HG03439 (cell line): Measurements from ENCODE around the gene PIERCE2.
"Not testable (repeated sequence)": the region's sequence is repeated elsewhere in the genome, so short reads cannot be mapped to it uniquely, and the experiment has no call there.

ENCODE experiments used
- ATAC-seq: cut with Tn5 transposase; IDR thresholded peaks from one replicate; pipeline ENCODE4 v1.9.1; 2021; ENCODE audit warnings: mild to moderate bottlenecking, moderate library complexity; ENCODE audit not compliant: unreplicated experiment

The PIERCE2 gene

DNA sequence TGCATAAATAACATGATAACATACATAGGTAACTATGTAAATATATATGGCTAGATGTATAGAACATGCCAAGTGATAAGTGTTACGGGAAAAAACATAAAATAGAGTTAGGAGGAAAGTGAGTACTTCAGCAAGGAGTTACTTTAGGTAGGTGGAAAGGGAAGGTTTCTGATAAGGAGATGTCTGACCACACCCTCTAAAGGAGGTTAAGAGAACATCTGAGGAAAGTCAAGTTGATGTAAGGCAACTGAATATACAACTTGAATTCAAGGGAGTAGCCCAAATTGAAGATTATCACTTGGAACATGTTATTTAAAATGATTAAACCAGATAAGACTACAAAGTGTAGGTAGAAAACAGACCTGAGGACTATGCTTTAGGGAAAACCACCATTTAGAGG, 13.8 kb downstream of the PIERCE2 start:
- ATAC-seq = no peak

DNA sequence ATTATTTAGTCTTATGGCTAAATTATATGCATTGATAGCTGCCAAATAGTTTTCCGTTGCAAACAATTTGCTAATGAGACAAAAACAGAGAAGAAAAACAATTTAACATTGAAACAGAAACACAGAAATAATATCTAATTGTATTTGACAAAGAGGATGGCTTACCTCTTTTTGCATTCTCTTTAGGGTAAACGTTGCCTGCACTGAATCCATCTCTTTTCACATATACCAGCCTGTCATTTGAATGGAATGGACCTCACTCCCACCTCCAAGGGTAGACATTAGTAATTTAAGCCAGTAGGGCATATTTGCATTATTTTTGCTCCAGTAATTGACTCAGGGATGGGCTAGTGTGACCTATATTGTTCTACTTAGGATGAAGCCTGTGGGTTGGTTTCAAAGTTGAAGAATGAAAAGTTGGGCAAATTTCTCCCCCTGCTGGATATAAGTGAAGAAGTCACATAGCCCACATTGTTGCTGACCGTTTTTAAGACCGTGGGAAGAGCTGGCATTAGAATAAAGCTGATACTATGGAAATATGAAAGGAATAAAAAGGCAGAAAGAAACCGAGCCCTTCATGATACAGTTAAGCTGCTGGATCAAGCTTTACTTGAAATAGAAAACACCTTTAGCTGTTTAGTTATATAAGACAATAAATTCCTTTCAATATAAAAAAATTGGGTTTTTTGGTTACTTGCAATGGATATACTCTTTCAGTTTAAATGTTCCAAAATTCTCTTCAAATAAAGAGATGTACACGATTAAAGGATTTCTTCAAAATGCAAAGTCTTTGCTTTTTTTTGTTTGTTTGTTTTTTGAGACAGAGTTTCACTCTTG, 26.9 kb downstream of the PIERCE2 start:
- no peak for ATAC-seq

- not testable (repeated sequence) for ATAC-seq
These were observed 34.8 kb downstream of the PIERCE2 start for GRCh38 chr15:55443141-55443540.

- not testable (repeated sequence) for ATAC-seq
These were observed 37.6 kb downstream of the PIERCE2 start for GRCh38 chr15:55445936-55446335.

GRCh38 chr15:55446379-55447029, 38.2 kb downstream of the PIERCE2 start:
- ATAC-seq = not testable (repeated sequence)

DNA sequence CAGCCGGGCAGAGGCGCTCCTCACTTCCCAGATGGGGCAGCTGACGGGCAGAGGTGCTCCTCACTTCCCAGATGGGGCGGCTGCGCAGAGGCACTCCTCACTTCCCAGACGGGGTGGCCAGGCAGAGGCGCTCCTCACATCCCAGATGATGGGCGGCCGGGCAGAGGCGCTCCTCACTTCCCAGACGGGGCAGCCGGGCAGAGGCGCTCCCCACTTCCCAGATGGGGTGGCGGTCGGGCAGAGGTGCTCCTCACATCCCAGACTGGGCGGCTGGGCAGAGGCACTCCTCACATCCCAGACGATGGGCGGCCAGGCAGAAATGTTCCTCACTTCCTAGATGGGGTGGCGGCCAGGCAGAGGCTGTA, 38.7 kb downstream of the PIERCE2 start:
- ATAC-seq = not testable (repeated sequence)

- no peak for ATAC-seq
These were observed 49.2 kb downstream of the PIERCE2 start for GRCh38 chr15:55457401-55458022.

DNA sequence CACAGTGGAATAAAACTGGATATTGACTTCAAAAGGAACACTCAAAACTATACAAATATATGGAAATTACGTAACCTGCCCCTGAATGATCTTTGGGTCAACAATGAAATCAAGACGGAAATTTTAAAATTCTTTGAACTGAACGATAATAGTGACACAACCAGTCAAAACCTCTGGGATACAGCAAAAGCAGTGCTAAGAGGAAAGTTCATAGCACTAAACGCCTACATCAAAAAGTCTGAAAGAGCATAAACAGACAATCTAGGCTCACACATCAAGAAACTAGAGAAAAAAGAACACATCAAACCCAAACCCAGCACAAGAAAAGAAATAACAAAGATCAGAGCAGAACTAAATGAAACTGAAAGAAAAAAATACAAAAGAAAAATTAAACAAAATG, 53.2 kb downstream of the PIERCE2 start:
- ATAC-seq = no peak

DNA sequence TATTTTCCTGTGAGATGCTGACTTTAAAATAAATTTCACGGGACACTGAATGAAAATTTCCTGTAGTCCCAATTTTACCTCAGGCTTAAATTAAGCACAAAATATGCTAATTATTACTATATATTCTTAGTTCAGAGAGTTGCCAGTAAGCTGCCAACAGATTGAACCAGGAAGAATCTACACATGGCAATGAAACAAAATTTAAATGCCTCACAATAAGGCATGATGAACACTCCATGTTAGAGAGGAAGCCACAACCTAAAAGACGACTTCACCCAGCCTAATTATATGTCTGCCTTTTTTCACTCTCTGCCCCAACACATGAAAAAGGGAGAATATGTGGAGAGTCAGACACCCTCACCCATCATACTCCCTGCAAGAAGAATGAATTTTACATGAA, 60.0 kb downstream of the PIERCE2 start:
- ATAC-seq = no peak
